Skin epidermis (tissue), 12 donors: Measurements from ENCODE around the gene DZIP3.
"Not testable (repeated sequence)": the region's sequence is repeated elsewhere in the genome, so short reads cannot be mapped to it uniquely, and the experiment has no call there.

Experiments
- H3K27ac ChIP-seq, 21 experiments: fragments of 200-600 bp; sonication (generic) in 11 of 21; one replicate each; pipeline ENCODE4 v1.5.0; 2020; ENCODE audit warnings: mild to moderate bottlenecking in 3 of 21, inconsistent platforms in 2 of 21, moderate library complexity in 2 of 21
- H3K4me3 ChIP-seq, 7 experiments: fragments of 200-600 bp; sonication (generic) in 2 of 7; one replicate each; pipeline ENCODE4 v1.5.0; 2020; ENCODE audit warnings: inconsistent platforms in 2 of 7, mild to moderate bottlenecking in 2 of 7, moderate library complexity in 1 of 7

The DZIP3 gene

GRCh38 chr3:108598375-108598774, 8.9 kb downstream of the DZIP3 start:
- Histone ChIP-seq H3K27ac (no peak overlapping the region), H3K4me3 (no peak overlapping the region)

GRCh38 chr3:108599677-108600409, 10.3 kb downstream of the DZIP3 start:
- Histone ChIP-seq H3K27ac (no peak overlapping the region), H3K4me3 (no peak overlapping the region)

- Histone ChIP-seq H3K4me3 (no peak overlapping the region), H3K27ac (peak overlapping the region in 7 of 21 experiments; percentile 11 to 71 (median 27))
Measured at GRCh38 chr3:108602249-108602934, 12.9 kb downstream of the DZIP3 start.

GRCh38 chr3:108602935-108603294, 13.4 kb downstream of the DZIP3 start:
- Histone ChIP-seq H3K4me3 (no peak overlapping the region), H3K27ac (peak overlapping the region in 7 of 21 experiments; percentile 11 to 71 (median 27))

GRCh38 chr3:108603691-108604090, 14.2 kb downstream of the DZIP3 start:
- H3K4me3 ChIP-seq = no peak overlapping the region
- peak overlapping the region in 3 of 21 experiments; percentile 27 to 69 (median 52) for H3K27ac ChIP-seq

- Histone ChIP-seq H3K4me3 (no peak overlapping the region), H3K27ac (no peak overlapping the region)
Measured at GRCh38 chr3:108605028-108605427, 15.5 kb downstream of the DZIP3 start.

GRCh38 chr3:108605491-108605890, 16.0 kb downstream of the DZIP3 start:
- H3K27ac ChIP-seq = no peak overlapping the region
- no peak overlapping the region for H3K4me3 ChIP-seq

- no peak overlapping the region for H3K27ac ChIP-seq
- no peak overlapping the region for H3K4me3 ChIP-seq
Measured at GRCh38 chr3:108608750-108609149, 19.2 kb downstream of the DZIP3 start.

GRCh38 chr3:108610651-108611050, 21.1 kb downstream of the DZIP3 start:
- H3K4me3 ChIP-seq = no peak overlapping the region

GRCh38 chr3:108616090-108616489, 26.6 kb downstream of the DZIP3 start:
- not testable (repeated sequence) for H3K27ac ChIP-seq, H3K4me3 ChIP-seq

More at GRCh38 chr3:108610651-108611050, 21.1 kb downstream of the DZIP3 start:
- H3K27ac ChIP-seq = no peak overlapping the region

GRCh38 chr3:108620250-108620649, 30.7 kb downstream of the DZIP3 start:
- H3K27ac ChIP-seq = no peak overlapping the region
- no peak overlapping the region for H3K4me3 ChIP-seq

- Histone ChIP-seq H3K27ac (no peak overlapping the region), H3K4me3 (no peak overlapping the region)
Measured at GRCh38 chr3:108623504-108623903, 34.0 kb downstream of the DZIP3 start.

GRCh38 chr3:108629974-108630373, 40.5 kb downstream of the DZIP3 start:
- Histone ChIP-seq H3K27ac (no peak overlapping the region), H3K4me3 (no peak overlapping the region)

- Histone ChIP-seq H3K4me3 (no peak overlapping the region), H3K27ac (no peak overlapping the region)
Measured at GRCh38 chr3:108642526-108642925, 53.0 kb downstream of the DZIP3 start.

- Histone ChIP-seq H3K4me3 (no peak overlapping the region), H3K27ac (no peak overlapping the region)
Measured at GRCh38 chr3:108645364-108645763, 55.8 kb downstream of the DZIP3 start.

GRCh38 chr3:108655664-108656063, 66.1 kb downstream of the DZIP3 start:
- not testable (repeated sequence) for H3K27ac ChIP-seq, H3K4me3 ChIP-seq

- no peak overlapping the region for H3K4me3 ChIP-seq
- H3K27ac ChIP-seq = no peak overlapping the region
Measured at GRCh38 chr3:108661699-108662098, 72.2 kb downstream of the DZIP3 start.

GRCh38 chr3:108662142-108662738, 72.7 kb downstream of the DZIP3 start:
- no peak overlapping the region for H3K4me3 ChIP-seq
- H3K27ac ChIP-seq = no peak overlapping the region

GRCh38 chr3:108664266-108664665, 74.7 kb downstream of the DZIP3 start:
- Histone ChIP-seq H3K27ac (no peak overlapping the region), H3K4me3 (no peak overlapping the region)

- H3K27ac ChIP-seq = no peak overlapping the region
- no peak overlapping the region for H3K4me3 ChIP-seq
Measured at GRCh38 chr3:108667312-108667711, 77.8 kb downstream of the DZIP3 start.

- no peak overlapping the region for H3K4me3 ChIP-seq
- no peak overlapping the region for H3K27ac ChIP-seq
Measured at GRCh38 chr3:108669208-108669607, 79.7 kb downstream of the DZIP3 start.
